ENCODE measurements around the gene CR1.
"Not testable (repeated sequence)": the region's sequence is repeated elsewhere in the genome, so short reads cannot be mapped to it uniquely, and the experiment has no call there.

GRCh38 chr1:207625504-207626071 lies 129.6 kb downstream of the CR1 start:
- not testable (repeated sequence) for TF ChIP-seq CTCF (conservative IDR thresholded peaks at IDR 0.05; ENCODE audit: low read length); EZH2phosphoT487 (IDR thresholded peaks at IDR 0.05; ENCODE audit: borderline replicate concordance, low read depth, low read length)

Data from OCI-LY7 (cell line).